CD4-positive, alpha-beta T cell treated with Interleukin-6 at 100 ng/mL for 8 hours (primary cell): ENCODE data around the gene CFAP70.

Experiments used
- DNase-seq: peaks from one replicate; pipeline ENCODE4 v3.0.0-alpha.2; 2020; ENCODE audit warnings: mixed read lengths, low spot score

CFAP70 gene

GRCh38 chr10:73252445-73253224, 106.0 kb downstream of the CFAP70 start, which contains the start of gene MRPS16:
TSS of gene MRPS16 (minus strand) at chr10:73252644. CDS start at chr10:73252482, 162 bp downstream.
- DNase-seq: peak; percentile 92

GRCh38 chr10:73251683-73252444, 106.8 kb downstream of the CFAP70 start:
- no peak for DNase-seq

- no peak for DNase-seq
These were observed 110.4 kb downstream of the CFAP70 start for GRCh38 chr10:73248259-73248724.

DNA sequence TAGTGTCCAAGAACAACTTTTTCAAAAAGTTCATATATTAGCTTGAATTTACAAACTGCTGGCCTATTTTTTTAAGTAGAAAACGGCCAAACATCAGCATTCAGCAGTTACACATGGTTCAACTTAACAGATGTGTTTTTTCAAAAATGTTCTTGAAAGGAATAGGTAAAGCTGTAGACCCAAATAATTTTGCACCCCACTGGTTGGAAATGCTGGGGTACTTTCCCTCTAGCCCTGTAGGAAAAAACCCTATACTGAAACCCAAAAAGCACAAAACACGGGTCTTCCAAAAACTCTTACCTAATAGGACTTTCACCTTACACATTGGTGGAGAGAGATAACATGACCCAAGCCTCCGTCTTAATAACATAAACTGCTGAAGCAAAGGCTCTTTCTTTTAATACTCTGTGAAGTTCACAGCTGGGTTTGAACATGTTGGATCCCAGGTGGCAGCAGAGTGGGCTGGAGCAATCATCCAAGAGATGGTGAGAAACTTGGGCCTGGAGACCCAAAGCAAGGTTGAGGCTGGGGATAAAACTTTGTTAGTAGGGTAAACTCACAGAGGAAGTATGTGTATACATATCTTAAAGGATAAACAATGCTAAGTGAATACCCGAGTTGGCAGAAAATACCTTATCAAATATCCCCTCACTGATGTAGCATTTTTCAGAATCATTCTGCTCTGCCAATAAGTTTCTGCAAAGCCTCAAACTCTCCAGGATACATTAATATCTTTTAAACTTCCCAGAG, 111.0 kb downstream of the CFAP70 start:
- DNase-seq: no peak

DNA sequence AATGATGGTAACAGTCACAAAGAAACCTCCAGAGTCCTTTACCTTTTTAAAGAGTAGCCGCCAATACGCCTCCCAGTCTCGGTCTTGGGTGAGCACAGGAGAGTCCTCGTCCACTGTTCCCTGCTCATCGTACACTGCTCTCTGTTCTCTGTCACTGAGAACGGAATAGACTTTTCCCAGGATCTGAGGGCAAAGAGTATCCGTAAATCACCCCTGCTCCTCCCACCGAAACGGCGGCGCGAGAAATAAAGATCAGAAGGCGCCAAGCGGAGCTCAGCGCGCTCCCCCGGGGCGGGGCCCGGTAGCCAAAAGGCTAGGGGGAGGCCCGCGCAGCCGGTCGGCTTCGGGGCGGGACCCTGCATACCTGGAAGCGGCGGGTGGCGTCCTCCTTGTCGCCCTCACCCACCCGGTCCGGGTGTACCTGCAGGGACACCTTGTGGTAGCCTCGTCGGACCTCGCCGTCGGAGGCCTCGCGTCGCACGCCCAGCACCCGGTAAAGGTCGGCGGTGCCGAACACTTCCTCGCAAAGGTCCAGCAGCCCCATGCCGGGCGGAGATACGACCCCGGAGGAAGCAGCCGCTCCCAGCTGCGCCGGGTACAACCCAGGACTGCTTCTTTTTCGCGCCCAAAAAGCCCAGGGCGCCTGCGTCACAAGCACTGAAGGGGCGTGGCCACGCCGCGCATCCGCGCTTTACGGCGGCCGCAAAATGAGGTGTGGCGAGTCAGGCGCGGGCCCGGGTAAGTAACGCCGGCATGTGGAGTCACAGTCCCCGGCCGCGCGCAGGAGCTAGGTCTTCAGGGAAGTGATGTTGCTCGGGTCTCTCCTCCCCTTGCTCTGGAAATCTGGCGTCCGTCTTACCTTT, 111.8 kb downstream of the CFAP70 start, which contains the start of gene DNAJC9:
Gene DNAJC9, minus strand, starts transcription at position 610 of the 863 bp plus-strand sequence. Its CDS starts 66 bp downstream, at position 544.
- peak; percentile 94 for DNase-seq

DNA sequence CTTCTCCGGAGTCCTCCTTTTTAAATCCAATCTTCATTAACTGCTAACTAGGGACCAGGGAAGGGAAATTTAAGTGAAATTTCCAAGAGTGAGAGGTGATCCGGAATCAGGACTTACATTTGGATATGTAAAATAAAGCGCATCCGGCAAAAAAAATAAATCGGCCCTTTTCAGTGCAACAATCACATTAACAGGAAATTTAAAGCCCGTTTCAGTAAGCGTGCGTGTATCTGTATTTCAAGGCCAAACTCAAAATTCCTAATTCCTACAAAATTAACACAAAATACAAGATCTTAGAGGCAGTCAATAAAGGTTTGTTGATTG, 112.4 kb downstream of the CFAP70 start:
- no peak for DNase-seq

- DNase-seq: no peak
These were observed 113.7 kb downstream of the CFAP70 start for GRCh38 chr10:73244866-73245477.

DNA sequence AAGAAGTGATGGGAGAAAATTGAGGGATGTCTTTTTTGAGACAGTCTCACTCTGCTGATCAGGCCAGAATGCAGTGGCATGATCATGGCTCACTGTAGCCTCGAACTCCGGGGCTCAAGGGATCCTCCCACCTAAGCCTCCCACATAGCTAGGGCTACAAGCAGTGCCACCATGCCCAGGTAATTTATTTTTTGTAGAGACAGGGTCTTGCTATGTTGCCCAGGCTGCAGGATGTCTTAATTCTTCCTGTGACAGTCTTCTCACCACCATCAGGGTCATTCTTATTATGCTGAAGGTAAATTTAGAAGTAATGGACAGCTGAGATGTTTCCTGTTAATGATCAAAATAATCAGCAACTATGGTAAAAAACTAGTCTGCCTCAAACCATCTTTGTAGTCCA, 118.8 kb downstream of the CFAP70 start:
- no peak for DNase-seq

DNA sequence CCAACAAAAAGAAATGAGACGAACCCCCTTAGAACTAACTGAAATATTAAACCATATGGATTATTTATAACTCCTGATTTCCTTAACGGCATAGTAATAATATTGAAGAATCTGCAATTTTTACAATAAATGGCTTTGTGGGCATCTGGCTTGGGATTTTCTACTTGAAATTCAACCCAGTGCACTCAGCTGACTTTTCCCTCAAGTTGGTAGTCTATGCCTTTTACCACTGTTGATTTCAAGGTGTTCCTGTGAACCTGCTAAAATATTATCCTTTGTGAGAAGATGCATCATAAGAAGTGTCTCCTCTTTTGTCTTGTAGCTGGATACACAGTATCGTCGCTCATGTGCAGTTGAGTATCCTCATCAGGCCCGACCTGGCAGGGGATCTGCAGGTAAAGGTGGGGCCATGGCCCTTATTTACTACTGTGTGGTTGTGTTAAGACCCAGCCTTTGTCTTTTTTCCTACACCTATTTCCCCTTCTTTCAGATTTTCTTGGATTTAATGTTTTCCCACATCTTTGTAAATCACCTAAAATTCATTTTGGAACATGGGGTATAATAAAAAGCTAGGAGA, 119.6 kb downstream of the CFAP70 start:
- DNase-seq: no peak

GRCh38 chr10:73234695-73235094, 124.0 kb downstream of the CFAP70 start:
- no peak for DNase-seq

GRCh38 chr10:73233883-73234282, 124.8 kb downstream of the CFAP70 start:
- DNase-seq: no peak

GRCh38 chr10:73232887-73233286, 125.8 kb downstream of the CFAP70 start:
- no peak for DNase-seq

DNA sequence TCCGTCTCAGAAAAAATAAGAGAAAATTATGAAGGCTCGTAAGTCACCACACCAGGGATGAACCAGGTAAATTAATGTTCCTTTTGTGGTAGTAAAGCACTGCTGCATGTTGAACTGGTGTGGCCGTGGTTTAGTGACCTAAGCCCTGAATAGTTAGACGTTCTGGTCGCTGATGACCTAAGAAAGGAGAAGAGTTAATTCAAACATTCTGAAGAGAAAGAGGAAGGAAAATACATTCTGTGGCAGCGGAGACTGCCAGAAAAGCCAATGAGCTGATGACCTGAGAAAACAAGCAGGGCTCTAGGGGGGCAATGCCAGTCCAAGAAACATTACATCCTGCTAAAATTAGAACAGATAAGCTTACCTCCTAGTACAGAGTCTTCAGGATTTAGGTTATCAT, 129.1 kb downstream of the CFAP70 start:
- no peak for DNase-seq

- no peak for DNase-seq
These were observed 130.4 kb downstream of the CFAP70 start for GRCh38 chr10:73228247-73228646.

GRCh38 chr10:73226663-73227062, 132.0 kb downstream of the CFAP70 start:
- no peak for DNase-seq

GRCh38 chr10:73225518-73225917, 133.1 kb downstream of the CFAP70 start:
- no peak for DNase-seq

- no peak for DNase-seq
These were observed 137.7 kb downstream of the CFAP70 start for GRCh38 chr10:73220989-73221388.

DNA sequence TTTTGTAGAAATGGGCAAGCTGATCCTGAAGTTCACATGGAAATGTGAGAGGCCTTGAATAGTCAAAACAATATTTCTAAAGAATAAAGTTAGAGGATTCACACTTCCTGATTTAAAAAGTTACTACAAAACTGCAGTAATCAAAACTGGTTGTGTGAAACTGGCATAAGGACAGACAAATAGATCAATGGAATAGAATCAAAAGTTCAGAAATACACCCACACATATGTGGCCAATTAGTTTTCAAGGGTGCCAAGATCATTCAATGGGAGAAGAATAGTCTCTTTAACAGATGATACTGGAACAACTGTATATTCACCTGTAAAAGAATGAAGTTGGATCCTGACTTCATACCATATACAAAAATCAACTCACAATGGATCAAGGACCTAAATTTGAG, 139.3 kb downstream of the CFAP70 start:
- DNase-seq: no peak

- no peak for DNase-seq
These were observed 140.1 kb downstream of the CFAP70 start for GRCh38 chr10:73218431-73219191.

GRCh38 chr10:73217628-73218027, 141.0 kb downstream of the CFAP70 start:
- DNase-seq: no peak
